Esophagus muscularis mucosa (tissue), 3 donors: ENCODE measurements around the gene PTPRN2.

Source experiments
- CTCF ChIP-seq, 3 experiments: fragments of 200-600 bp in 2 of 3; fragments of 450-650 bp in 1 of 3; sonication (generic) in 2 of 3; IDR thresholded peaks; one replicate each; pipeline ENCODE4 v1.5.1; 2017 to 2019; ENCODE audit warnings: antibody characterized with exemption in 3 of 3, mild to moderate bottlenecking in 2 of 3, moderate library complexity in 1 of 3
- POLR2AphosphoS5 ChIP-seq, 2 donors: sonication (generic); formaldehyde crosslinking; IDR thresholded peaks; one replicate each; pipeline ENCODE4 v1.6.1; 2017; ENCODE audit warnings: antibody characterized with exemption in 2 of 2

GRCh38 chr7:157964521-157964920 is 623.1 kb downstream of the PTPRN2 start:
- no peak for TF ChIP-seq CTCF (IDR thresholded peaks at IDR 0.05)
- TF ChIP-seq POLR2AphosphoS5 (IDR thresholded peaks at IDR 0.05): no peak
